Heart left ventricle (tissue), 13 donors: ENCODE data around the gene F12.

Source experiments
- POLR2A ChIP-seq, 2 donors: fragments of 450-650 bp; IDR thresholded peaks; one replicate each; pipeline ENCODE4 v1.6.1; 2017; ENCODE audit warnings: antibody characterized with exemption in 2 of 2, mild to moderate bottlenecking in 2 of 2, moderate library complexity in 2 of 2
- TF ChIP-seq, protein P1 (sequence below), 12 donors: fragments of 200-600 bp; sonication (generic) in 4 of 12; IDR thresholded peaks; one replicate each; pipeline versions ENCODE4 v1.5.0 to v1.8.0; 2018 to 2022; ENCODE audit warnings: antibody characterized with exemption in 12 of 12, mild to moderate bottlenecking in 5 of 12
- donor health status: ischemic (EF 13 %, LVEDD 7.1; RV severe dilation, severe dysfunction).
- donor health status: DM: no; HTN: yes; CAD: no.
- donor health status: DM: no; HTN: no; CAD: no.
- donor health status: ischemic (EF 25% LVEDD 6.9; RV normal size, moderate dysfunction).
- donor health status: ischemic (EF 25% LVEDD 5.7; RV mildly dilated, moderate dysfunction).
- donor health status: ischemic (EF 35%, LVEDD 5.7; RV mildly dilated, moderate dysfunction).
- donor health status: nonischemic (EF 11% LVEDD 7.7; RV severe dilation, severe dysfunction).
- donor health status: DM: yes; HTN: yes; CAD: no.
- donor health status: PGD.
- donor health status: ischemic (EF 29% LVEDD 5.4; RV normal size, mild dysfunction).
- donor health status: nonischemic (EF 23%, LVEDD 6.1; RV moderate dilation, normal function).

DNA sequence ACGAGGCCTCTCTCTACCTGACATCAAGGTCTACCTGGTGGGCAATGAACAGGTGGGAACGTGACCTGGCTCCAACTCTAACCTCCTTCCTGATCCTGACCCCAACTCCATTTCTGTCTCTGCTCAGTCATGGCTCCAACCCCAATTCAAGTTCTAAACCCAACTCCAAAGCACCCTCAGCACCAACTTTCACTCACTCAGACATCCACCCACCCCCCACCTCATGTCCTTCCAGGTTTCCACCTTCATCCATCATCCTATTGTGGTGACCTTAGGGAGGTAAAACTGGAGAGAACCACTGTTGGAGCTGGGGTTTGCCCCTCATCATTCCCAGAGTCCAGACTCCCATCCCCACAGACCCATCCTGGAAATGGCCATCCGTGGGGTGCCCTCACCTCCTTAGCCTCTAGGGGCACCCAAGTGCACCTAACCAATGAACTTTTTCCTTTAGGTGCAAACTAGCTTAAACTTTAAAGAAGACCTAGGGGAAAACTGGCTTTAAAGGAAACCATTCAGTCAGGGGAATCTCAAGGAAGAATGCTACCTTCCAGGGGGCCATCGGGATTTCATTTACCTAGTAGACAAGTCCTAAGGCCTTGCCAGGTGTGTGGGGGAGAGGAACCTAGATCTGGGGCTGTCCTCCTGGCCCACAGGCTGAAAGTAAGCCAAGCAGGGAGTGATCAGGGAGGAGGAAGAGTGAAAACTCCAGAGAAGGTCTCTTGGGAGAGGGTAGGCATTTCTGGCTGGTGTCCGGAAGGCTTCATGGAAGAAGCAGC is 40.3 kb downstream of the F12 start:
- TF ChIP-seq, protein P1, sequence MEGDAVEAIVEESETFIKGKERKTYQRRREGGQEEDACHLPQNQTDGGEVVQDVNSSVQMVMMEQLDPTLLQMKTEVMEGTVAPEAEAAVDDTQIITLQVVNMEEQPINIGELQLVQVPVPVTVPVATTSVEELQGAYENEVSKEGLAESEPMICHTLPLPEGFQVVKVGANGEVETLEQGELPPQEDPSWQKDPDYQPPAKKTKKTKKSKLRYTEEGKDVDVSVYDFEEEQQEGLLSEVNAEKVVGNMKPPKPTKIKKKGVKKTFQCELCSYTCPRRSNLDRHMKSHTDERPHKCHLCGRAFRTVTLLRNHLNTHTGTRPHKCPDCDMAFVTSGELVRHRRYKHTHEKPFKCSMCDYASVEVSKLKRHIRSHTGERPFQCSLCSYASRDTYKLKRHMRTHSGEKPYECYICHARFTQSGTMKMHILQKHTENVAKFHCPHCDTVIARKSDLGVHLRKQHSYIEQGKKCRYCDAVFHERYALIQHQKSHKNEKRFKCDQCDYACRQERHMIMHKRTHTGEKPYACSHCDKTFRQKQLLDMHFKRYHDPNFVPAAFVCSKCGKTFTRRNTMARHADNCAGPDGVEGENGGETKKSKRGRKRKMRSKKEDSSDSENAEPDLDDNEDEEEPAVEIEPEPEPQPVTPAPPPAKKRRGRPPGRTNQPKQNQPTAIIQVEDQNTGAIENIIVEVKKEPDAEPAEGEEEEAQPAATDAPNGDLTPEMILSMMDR (IDR thresholded peaks at IDR 0.05) = peak; percentile 14 to 63 (median 50)
- TF ChIP-seq POLR2A (IDR thresholded peaks at IDR 0.05) = no peak
